ENCODE data around the gene KIF12.

KIF12 gene

GRCh38 chr9:114061830-114062474 lies 37.1 kb downstream of the KIF12 start:
- no peak for DNase-seq

- no peak for DNase-seq
Observed at GRCh38 chr9:114061292-114061691, 37.8 kb downstream of the KIF12 start.

- no peak for DNase-seq
Observed at GRCh38 chr9:114060711-114061110, 38.4 kb downstream of the KIF12 start.

GRCh38 chr9:114060070-114060469 lies 39.0 kb downstream of the KIF12 start:
- no peak for DNase-seq

- DNase-seq = no peak
Observed at GRCh38 chr9:114059047-114059803, 39.9 kb downstream of the KIF12 start.

GRCh38 chr9:114058688-114059046 lies 40.4 kb downstream of the KIF12 start:
- no peak for DNase-seq

GRCh38 chr9:114057161-114057885 lies 41.8 kb downstream of the KIF12 start:
- no peak for DNase-seq

GRCh38 chr9:114056527-114056926 lies 42.6 kb downstream of the KIF12 start:
- DNase-seq = no peak

- DNase-seq = no peak
Observed at GRCh38 chr9:114055894-114056293, 43.2 kb downstream of the KIF12 start.

GRCh38 chr9:114055061-114055460 lies 44.0 kb downstream of the KIF12 start:
- DNase-seq = no peak

GRCh38 chr9:114054191-114054690 lies 44.9 kb downstream of the KIF12 start:
- DNase-seq = no peak

- DNase-seq = no peak
Observed at GRCh38 chr9:114053246-114054005, 45.7 kb downstream of the KIF12 start.

GRCh38 chr9:114051706-114052105 lies 47.4 kb downstream of the KIF12 start:
- no peak for DNase-seq

GRCh38 chr9:114051281-114051680 lies 47.8 kb downstream of the KIF12 start:
- no peak for DNase-seq

- no peak for DNase-seq
Observed at GRCh38 chr9:114050646-114051045, 48.4 kb downstream of the KIF12 start.

GRCh38 chr9:114050226-114050568 lies 48.9 kb downstream of the KIF12 start:
- DNase-seq = no peak

- DNase-seq = no peak
Observed at GRCh38 chr9:114049441-114050225, 49.5 kb downstream of the KIF12 start.

- DNase-seq = no peak
Observed at GRCh38 chr9:114048533-114049415, 50.3 kb downstream of the KIF12 start.

GRCh38 chr9:114047717-114048116 lies 51.4 kb downstream of the KIF12 start:
- DNase-seq = no peak

GRCh38 chr9:114046875-114047274 lies 52.2 kb downstream of the KIF12 start:
- DNase-seq = no peak

GRCh38 chr9:114046237-114046755 lies 52.8 kb downstream of the KIF12 start:
- DNase-seq = no peak
